Measurements from ENCODE around the gene ZNF524.

The ZNF524 gene

GRCh38 chr19:55617426-55617825, 17.3 kb downstream of the ZNF524 start:
- ATAC-seq: no peak
- Mint-ChIP-seq H3K27ac (no peak overlapping the region), H3K36me3 (peaks cover 42% of the 10 kb centered on the region), H3K4me3 (no peak overlapping the region), H3K4me1 (peaks cover 9% of the 10 kb centered on the region), H3K27me3 (no peaks in the 10 kb centered on the region), H3K9me3 (no peaks in the 10 kb centered on the region)

GRCh38 chr19:55618426-55618825, 18.3 kb downstream of the ZNF524 start:
- H3K4me1 Mint-ChIP-seq: peaks cover 3% of the 10 kb centered on the region
- ATAC-seq: no peak
- no peaks in the 10 kb centered on the region for H3K27me3 Mint-ChIP-seq
- H3K27ac Mint-ChIP-seq: no peak overlapping the region
- H3K9me3 Mint-ChIP-seq: no peaks in the 10 kb centered on the region
- H3K4me3 Mint-ChIP-seq: no peak overlapping the region
- peaks cover 34% of the 10 kb centered on the region for H3K36me3 Mint-ChIP-seq

GRCh38 chr19:55619286-55619685, 19.2 kb downstream of the ZNF524 start:
- no peak for ATAC-seq
- Mint-ChIP-seq H3K36me3 (peaks cover 25% of the 10 kb centered on the region), H3K27ac (no peak overlapping the region), H3K4me1 (peaks cover 10% of the 10 kb centered on the region), H3K9me3 (no peaks in the 10 kb centered on the region), H3K4me3 (no peak overlapping the region), H3K27me3 (no peaks in the 10 kb centered on the region)

- Mint-ChIP-seq H3K27me3 (no peaks in the 10 kb centered on the region), H3K36me3 (peaks cover 21% of the 10 kb centered on the region), H3K4me1 (peaks cover 17% of the 10 kb centered on the region), H3K27ac (no peak overlapping the region), H3K9me3 (no peaks in the 10 kb centered on the region), H3K4me3 (no peak overlapping the region)
- no peak for ATAC-seq
These were observed 20.5 kb downstream of the ZNF524 start for GRCh38 chr19:55620410-55621204.

- H3K4me3 Mint-ChIP-seq: no peak overlapping the region
- H3K27me3 Mint-ChIP-seq: no peaks in the 10 kb centered on the region
- no peak overlapping the region for H3K27ac Mint-ChIP-seq
- peaks cover 21% of the 10 kb centered on the region for H3K36me3 Mint-ChIP-seq
- no peak for ATAC-seq
- H3K4me1 Mint-ChIP-seq: peaks cover 17% of the 10 kb centered on the region
- H3K9me3 Mint-ChIP-seq: no peaks in the 10 kb centered on the region
These were observed 21.2 kb downstream of the ZNF524 start for GRCh38 chr19:55621205-55621672.

- Mint-ChIP-seq H3K27me3 (no peaks in the 10 kb centered on the region), H3K4me1 (peaks cover 17% of the 10 kb centered on the region), H3K9me3 (no peaks in the 10 kb centered on the region), H3K36me3 (peaks cover 17% of the 10 kb centered on the region), H3K4me3 (no peak overlapping the region), H3K27ac (no peak overlapping the region)
- no peak for ATAC-seq
These were observed 21.7 kb downstream of the ZNF524 start for GRCh38 chr19:55621673-55622231.

- H3K9me3 Mint-ChIP-seq: no peaks in the 10 kb centered on the region
- peaks cover 17% of the 10 kb centered on the region for H3K4me1 Mint-ChIP-seq
- no peak overlapping the region for H3K27ac Mint-ChIP-seq
- peaks cover 11% of the 10 kb centered on the region for H3K36me3 Mint-ChIP-seq
- H3K4me3 Mint-ChIP-seq: no peak overlapping the region
- peak; percentile 29 for ATAC-seq
- H3K27me3 Mint-ChIP-seq: no peaks in the 10 kb centered on the region
These were observed 22.3 kb downstream of the ZNF524 start for GRCh38 chr19:55622242-55622969.

- H3K4me3 Mint-ChIP-seq: no peak overlapping the region
- H3K9me3 Mint-ChIP-seq: no peaks in the 10 kb centered on the region
- peaks cover 17% of the 10 kb centered on the region for H3K4me1 Mint-ChIP-seq
- peaks cover 7% of the 10 kb centered on the region for H3K36me3 Mint-ChIP-seq
- H3K27ac Mint-ChIP-seq: no peak overlapping the region
- ATAC-seq: no peak
- H3K27me3 Mint-ChIP-seq: no peaks in the 10 kb centered on the region
These were observed 23.0 kb downstream of the ZNF524 start for GRCh38 chr19:55623130-55623529.

- H3K4me1 Mint-ChIP-seq: peaks cover 17% of the 10 kb centered on the region
- ATAC-seq: no peak
- H3K36me3 Mint-ChIP-seq: peaks cover 7% of the 10 kb centered on the region
- no peaks in the 10 kb centered on the region for H3K27me3 Mint-ChIP-seq
- no peaks in the 10 kb centered on the region for H3K9me3 Mint-ChIP-seq
- peak overlapping the region; percentile 94 for H3K27ac Mint-ChIP-seq
- peak overlapping the region; percentile 95 for H3K4me3 Mint-ChIP-seq
These were observed 23.5 kb downstream of the ZNF524 start for GRCh38 chr19:55623561-55623960.

- ATAC-seq: peak; percentile 88
- peaks cover 17% of the 10 kb centered on the region for H3K4me1 Mint-ChIP-seq
- H3K27me3 Mint-ChIP-seq: no peaks in the 10 kb centered on the region
These were observed 24.3 kb downstream of the ZNF524 start, which contains the start of gene ZNF784 for GRCh38 chr19:55624109-55625003. ZNF784 (minus strand) TSS chr19:55624566; CDS start chr19:55624561, 5 bp downstream.

GRCh38 chr19:55625004-55625326, 24.9 kb downstream of the ZNF524 start:
- Mint-ChIP-seq H3K9me3 (no peaks in the 10 kb centered on the region), H3K27ac (peak overlapping the region; percentile 94), H3K27me3 (no peaks in the 10 kb centered on the region), H3K4me1 (peaks cover 17% of the 10 kb centered on the region), H3K4me3 (peak overlapping the region; percentile 95), H3K36me3 (peaks cover 7% of the 10 kb centered on the region)
- ATAC-seq: no peak

More at GRCh38 chr19:55624109-55625003, 24.3 kb downstream of the ZNF524 start, which contains the start of gene ZNF784:
- peak within 1 kb of the TSS; percentile 95 for H3K4me3 Mint-ChIP-seq
- peaks cover 7% of the 10 kb centered on the region for H3K36me3 Mint-ChIP-seq
- no peaks in the 10 kb centered on the region for H3K9me3 Mint-ChIP-seq
- H3K27ac Mint-ChIP-seq: peak within 1 kb of the TSS; percentile 94

- H3K4me1 Mint-ChIP-seq: peaks cover 19% of the 10 kb centered on the region
- no peaks in the 10 kb centered on the region for H3K36me3 Mint-ChIP-seq
- ATAC-seq: no peak
- H3K27me3 Mint-ChIP-seq: no peaks in the 10 kb centered on the region
- no peak overlapping the region for H3K27ac Mint-ChIP-seq
- no peak overlapping the region for H3K4me3 Mint-ChIP-seq
- no peaks in the 10 kb centered on the region for H3K9me3 Mint-ChIP-seq
These were observed 26.3 kb downstream of the ZNF524 start for GRCh38 chr19:55626350-55626749.

- H3K27me3 Mint-ChIP-seq: no peaks in the 10 kb centered on the region
- peaks cover 25% of the 10 kb centered on the region for H3K36me3 Mint-ChIP-seq
- H3K4me1 Mint-ChIP-seq: peaks cover 44% of the 10 kb centered on the region
- peak; percentile 68 for ATAC-seq
- no peak overlapping the region for H3K4me3 Mint-ChIP-seq
- H3K27ac Mint-ChIP-seq: peak overlapping the region; percentile 75
- no peaks in the 10 kb centered on the region for H3K9me3 Mint-ChIP-seq
These were observed 32.4 kb downstream of the ZNF524 start for GRCh38 chr19:55632463-55632834.

GRCh38 chr19:55633861-55634260, 33.8 kb downstream of the ZNF524 start:
- H3K36me3 Mint-ChIP-seq: peaks cover 35% of the 10 kb centered on the region
- peaks cover 52% of the 10 kb centered on the region for H3K4me1 Mint-ChIP-seq
- no peak for ATAC-seq
- no peaks in the 10 kb centered on the region for H3K9me3 Mint-ChIP-seq
- H3K27me3 Mint-ChIP-seq: no peaks in the 10 kb centered on the region
- peak overlapping the region; percentile 100 for H3K27ac Mint-ChIP-seq
- no peak overlapping the region for H3K4me3 Mint-ChIP-seq

- Mint-ChIP-seq H3K36me3 (peaks cover 38% of the 10 kb centered on the region), H3K9me3 (no peaks in the 10 kb centered on the region), H3K27me3 (no peaks in the 10 kb centered on the region), H3K4me1 (peaks cover 56% of the 10 kb centered on the region), H3K27ac (peak overlapping the region; percentile 100), H3K4me3 (peak overlapping the region; percentile 99)
- peak; percentile 35 for ATAC-seq
These were observed 35.2 kb downstream of the ZNF524 start for GRCh38 chr19:55635334-55635717.
